ENCODE data around the gene GPR21. TPM values are rescaled to one million over a fixed set of nuclear protein-coding genes. Genes with fewer than 3 reads are reported as not detected.
A peak's percentile ranks its signal among the peaks of the same experiment; 100 is the strongest.

The GPR21 gene
- total RNA-seq, 1 donor from 2014 or later: 4.8 TPM

- Mint-ChIP-seq H3K9me3 (ENCODE audit: low read depth) (no peaks in the 10 kb centered on the region), H3K36me3 (ENCODE audit: low read depth) (peaks cover 10% of the 10 kb centered on the region), H3K4me3 (ENCODE audit: unreplicated experiment) (no peak overlapping the region), H3K4me1 (ENCODE audit: low read depth) (peaks cover 37% of the 10 kb centered on the region), H3K27me3 (ENCODE audit: low read depth) (no peaks in the 10 kb centered on the region), H3K27ac (ENCODE audit: unreplicated experiment) (peak overlapping the region; percentile 73)
- no peak for DNase-seq (ENCODE audit: low spot score)
- TF ChIP-seq, protein P1, sequence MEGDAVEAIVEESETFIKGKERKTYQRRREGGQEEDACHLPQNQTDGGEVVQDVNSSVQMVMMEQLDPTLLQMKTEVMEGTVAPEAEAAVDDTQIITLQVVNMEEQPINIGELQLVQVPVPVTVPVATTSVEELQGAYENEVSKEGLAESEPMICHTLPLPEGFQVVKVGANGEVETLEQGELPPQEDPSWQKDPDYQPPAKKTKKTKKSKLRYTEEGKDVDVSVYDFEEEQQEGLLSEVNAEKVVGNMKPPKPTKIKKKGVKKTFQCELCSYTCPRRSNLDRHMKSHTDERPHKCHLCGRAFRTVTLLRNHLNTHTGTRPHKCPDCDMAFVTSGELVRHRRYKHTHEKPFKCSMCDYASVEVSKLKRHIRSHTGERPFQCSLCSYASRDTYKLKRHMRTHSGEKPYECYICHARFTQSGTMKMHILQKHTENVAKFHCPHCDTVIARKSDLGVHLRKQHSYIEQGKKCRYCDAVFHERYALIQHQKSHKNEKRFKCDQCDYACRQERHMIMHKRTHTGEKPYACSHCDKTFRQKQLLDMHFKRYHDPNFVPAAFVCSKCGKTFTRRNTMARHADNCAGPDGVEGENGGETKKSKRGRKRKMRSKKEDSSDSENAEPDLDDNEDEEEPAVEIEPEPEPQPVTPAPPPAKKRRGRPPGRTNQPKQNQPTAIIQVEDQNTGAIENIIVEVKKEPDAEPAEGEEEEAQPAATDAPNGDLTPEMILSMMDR (IDR thresholded peaks at IDR 0.05): no peak
Measured at GRCh38 chr9:123005964-123006363, 27.5 kb upstream of the GPR21 start.

DNA sequence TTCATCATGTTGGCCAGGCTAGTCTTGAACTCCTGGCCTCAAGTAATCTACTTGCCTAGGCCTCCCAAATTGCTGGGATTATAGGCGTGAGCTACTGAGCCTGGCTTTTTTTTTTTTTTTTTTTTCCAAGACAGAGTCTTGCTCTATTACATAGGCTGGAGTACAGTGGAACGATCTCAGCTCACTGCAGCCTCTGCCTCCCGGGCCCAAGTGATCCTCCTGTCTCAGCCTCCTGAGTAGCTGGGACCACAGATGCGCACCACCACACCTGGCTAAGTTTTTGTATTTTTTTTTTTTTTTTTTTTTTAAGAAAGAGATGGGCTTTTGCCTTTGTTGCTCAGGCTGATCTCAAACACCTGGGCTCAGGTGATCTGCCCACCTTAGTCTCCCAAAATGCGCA is 26.2 kb upstream of the GPR21 start:
- Mint-ChIP-seq H3K27me3 (ENCODE audit: low read depth) (no peaks in the 10 kb centered on the region), H3K36me3 (ENCODE audit: low read depth) (peaks cover 17% of the 10 kb centered on the region), H3K4me1 (ENCODE audit: low read depth) (peaks cover 40% of the 10 kb centered on the region), H3K4me3 (ENCODE audit: unreplicated experiment) (no peak overlapping the region), H3K9me3 (ENCODE audit: low read depth) (no peaks in the 10 kb centered on the region), H3K27ac (ENCODE audit: unreplicated experiment) (no peak overlapping the region)
- DNase-seq (ENCODE audit: low spot score): no peak
- TF ChIP-seq, protein P1 (IDR thresholded peaks at IDR 0.05): no peak

DNA sequence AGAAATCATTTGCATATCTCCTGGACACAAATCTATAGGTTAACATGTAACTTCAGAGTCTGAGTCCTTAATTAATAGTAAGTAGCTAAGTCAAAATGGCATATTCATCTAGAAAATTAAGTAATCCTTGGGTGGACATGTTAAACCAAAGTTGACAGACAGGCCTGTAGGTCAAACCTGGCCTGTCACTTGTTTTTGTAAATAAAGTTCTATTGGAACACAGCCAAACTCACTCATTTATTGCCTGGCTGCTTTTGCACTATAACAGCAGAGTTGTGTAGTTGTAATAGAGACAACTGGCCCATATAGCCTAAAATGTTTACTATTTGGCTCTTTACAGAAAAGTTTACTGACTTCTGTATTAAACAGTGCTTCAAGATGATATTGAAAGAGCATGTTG is 24.6 kb upstream of the GPR21 start:
- peaks cover 21% of the 10 kb centered on the region for H3K36me3 Mint-ChIP-seq (ENCODE audit: low read depth)
- no peak overlapping the region for H3K4me3 Mint-ChIP-seq (ENCODE audit: unreplicated experiment)
- no peaks in the 10 kb centered on the region for H3K27me3 Mint-ChIP-seq (ENCODE audit: low read depth)
- no peak overlapping the region for H3K27ac Mint-ChIP-seq (ENCODE audit: unreplicated experiment)
- H3K4me1 Mint-ChIP-seq (ENCODE audit: low read depth): peaks cover 33% of the 10 kb centered on the region
- no peak for DNase-seq (ENCODE audit: low spot score)
- TF ChIP-seq, protein P1 (IDR thresholded peaks at IDR 0.05): no peak
- H3K9me3 Mint-ChIP-seq (ENCODE audit: low read depth): no peaks in the 10 kb centered on the region

GRCh38 chr9:123011380-123011779 is 22.1 kb upstream of the GPR21 start:
- peaks cover 17% of the 10 kb centered on the region for H3K4me1 Mint-ChIP-seq (ENCODE audit: low read depth)
- H3K27me3 Mint-ChIP-seq (ENCODE audit: low read depth): no peaks in the 10 kb centered on the region
- no peak overlapping the region for H3K27ac Mint-ChIP-seq (ENCODE audit: unreplicated experiment)

DNA sequence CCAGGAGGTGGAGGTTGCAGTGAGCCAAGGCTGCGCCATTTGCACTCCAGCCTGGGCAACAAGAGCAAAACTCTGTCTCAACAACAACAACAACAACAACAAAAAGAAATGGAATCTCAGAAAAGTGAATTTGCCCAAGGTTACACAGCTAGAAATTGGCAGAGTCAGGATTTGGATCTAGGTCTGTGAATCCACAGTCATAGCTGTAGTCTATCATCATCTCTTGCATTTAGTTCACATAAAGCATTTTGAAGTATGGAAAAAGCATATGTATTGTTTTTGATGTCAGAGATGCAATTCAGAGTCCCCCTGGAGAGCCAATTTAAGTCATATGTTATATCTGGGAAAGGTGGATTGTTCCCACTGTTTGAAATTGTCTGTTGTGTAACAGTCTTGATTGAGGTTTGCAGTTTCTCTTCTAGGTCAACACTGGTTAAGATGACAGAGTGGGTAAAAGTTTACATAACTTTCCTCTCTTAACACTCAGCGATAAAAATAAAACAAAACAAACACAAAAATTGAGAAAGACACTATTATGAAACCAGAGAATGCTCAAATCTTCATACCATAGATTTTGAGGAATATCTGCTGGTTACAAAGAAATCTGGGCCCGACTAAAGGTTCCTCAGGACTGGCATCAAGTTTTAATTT is 21.5 kb upstream of the GPR21 start:
- TF ChIP-seq, protein P1 (IDR thresholded peaks at IDR 0.05): no peak
- H3K36me3 Mint-ChIP-seq (ENCODE audit: low read depth): peaks cover 28% of the 10 kb centered on the region
- no peaks in the 10 kb centered on the region for H3K27me3 Mint-ChIP-seq (ENCODE audit: low read depth)
- no peaks in the 10 kb centered on the region for H3K9me3 Mint-ChIP-seq (ENCODE audit: low read depth)
- H3K4me1 Mint-ChIP-seq (ENCODE audit: low read depth): peaks cover 17% of the 10 kb centered on the region
- no peak for DNase-seq (ENCODE audit: low spot score)
- no peak overlapping the region for H3K4me3 Mint-ChIP-seq (ENCODE audit: unreplicated experiment)
- H3K27ac Mint-ChIP-seq (ENCODE audit: unreplicated experiment): peak overlapping the region; percentile 57

More at GRCh38 chr9:123011380-123011779, 22.1 kb upstream of the GPR21 start:
- no peak for DNase-seq (ENCODE audit: low spot score)
- Mint-ChIP-seq H3K36me3 (ENCODE audit: low read depth) (peaks cover 28% of the 10 kb centered on the region), H3K9me3 (ENCODE audit: low read depth) (no peaks in the 10 kb centered on the region), H3K4me3 (ENCODE audit: unreplicated experiment) (no peak overlapping the region)
- TF ChIP-seq, protein P1 (IDR thresholded peaks at IDR 0.05): no peak

Measured in chondrocyte (in vitro differentiated cells).